Measurements from ENCODE around the gene SMARCD3. TPM values are rescaled to one million over a fixed set of nuclear protein-coding genes. Genes with fewer than 3 reads are reported as not detected.

SMARCD3 gene
- total and polyA plus RNA-seq, 2 of the 13 experiments (the other 11 are each of a cell fraction or from before 2014, with no cell fraction given): 0.20 to 0.62 TPM

- Histone ChIP-seq H3K4me3 (replicated peaks in 1 of 3; ENCODE audit: insufficient read depth in 1 of 3, low read depth in 2 of 3, low read length in 3 of 3) (no peak overlapping the region), H3K9me3 (ENCODE audit: low read length) (no peaks in the 10 kb centered on the region), H3K79me2 (ENCODE audit: insufficient read depth, low read length) (no peaks in the 10 kb centered on the region), H3K4me1 (ENCODE audit: insufficient read depth, low read length) (no peaks in the 10 kb centered on the region), H3K9ac (ENCODE audit: insufficient read depth, low read depth, low read length) (no peak overlapping the region), H3K27ac (ENCODE audit: extremely low read length, insufficient read depth, low read length) (no peak overlapping the region), H3K27me3 (ENCODE audit: control insufficient read depth in 1 of 2, insufficient read depth in 2 of 2, low read length in 2 of 2) (peaks cover 6 to 54% of the 10 kb centered on the region in 2 experiments; a peak in 4 of 5 replicates), H3K36me3 (replicated peaks in 1 of 2; ENCODE audit: control insufficient read depth in 1 of 2, insufficient read depth in 2 of 2, low read length in 2 of 2) (no peaks in the 10 kb centered on the region), H3K4me2 (ENCODE audit: low read depth, low read length) (no peak overlapping the region), H2AFZ (ENCODE audit: low read length) (no peak overlapping the region), H4K20me1 (ENCODE audit: insufficient read depth, low read length) (no peaks in the 10 kb centered on the region)
- no peak for FAIRE-seq
- in situ Hi-C loops (cut with HindIII; ENCODE audit: extremely low pct_ligation_motif_present, low pct_unique_long_range_greater_than_20kb) (no loop called here), intact Hi-C loops (cut with micrococcal nuclease; ENCODE audit: unreplicated experiment) (no loop called here)
- 37% methylated on average over 2 of the region's 5 CpGs for WGBS (ENCODE audit: low lambda C conversion rate)
- no peak for TF ChIP-seq MED8 (CRISPR knock-in tag; IDR thresholded peaks at IDR 0.05; ENCODE audit: insufficient replicate concordance)
- TF ChIP-seq CEBPZ (IDR thresholded peaks at IDR 0.05; ENCODE audit: low read length): no peak
- TF ChIP-seq NFATC3 (CRISPR knock-in tag; IDR thresholded peaks at IDR 0.05): no peak
- no peak for TF ChIP-seq ZXDC (CRISPR knock-in tag; IDR thresholded peaks at IDR 0.05)
- BruUV-seq (replicated peaks): no TSS peak
- CTCF ChIA-PET (ENCODE audit: low intra/inter-chr PET ratio, low total read pairs): no interaction called here
- POLR2A ChIA-PET: no interaction called here
- DNase-seq (ENCODE audit: low spot score): no peak
- no peak for ATAC-seq
Measured at GRCh38 chr7:151264615-151265014, 16.1 kb upstream of the SMARCD3 start.

Measured in HepG2 (cell line).